ENCODE measurements around the gene OTX2.

OTX2 gene

DNA sequence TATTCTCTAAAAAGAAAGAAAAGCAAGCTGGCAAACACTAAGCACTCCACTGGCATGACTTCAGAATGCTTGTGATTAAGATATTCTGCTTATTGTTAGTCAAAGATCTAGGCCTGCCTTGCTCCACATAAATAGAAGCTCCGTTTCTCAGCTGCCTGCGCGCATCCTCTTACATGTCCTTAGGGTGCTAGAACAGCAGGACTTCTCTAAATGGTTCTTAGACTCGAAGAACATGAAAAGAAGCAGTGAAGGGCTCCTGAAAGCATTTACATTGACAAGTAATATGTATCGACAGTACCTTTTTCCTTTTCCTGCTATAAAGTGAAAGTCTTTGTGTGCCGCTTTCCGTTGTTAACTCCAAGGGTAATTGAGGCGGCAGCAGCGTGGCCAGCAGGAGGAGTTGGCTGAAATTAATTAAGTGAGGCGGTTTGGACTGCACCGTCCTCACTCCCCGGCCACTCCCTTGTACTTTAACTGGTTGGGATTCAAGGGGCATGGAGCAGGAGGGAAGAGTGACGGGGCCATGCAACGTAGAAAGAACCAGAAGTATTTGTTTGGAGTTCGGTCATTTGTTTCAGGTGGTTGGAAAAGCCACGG lies 34.2 kb upstream of the OTX2 start:
- DNase-seq (ENCODE audit: low read depth): no peak
- H3K4me3 ChIP-seq (ENCODE audit: low read length): no peak overlapping the region
- TF ChIP-seq, protein P1, sequence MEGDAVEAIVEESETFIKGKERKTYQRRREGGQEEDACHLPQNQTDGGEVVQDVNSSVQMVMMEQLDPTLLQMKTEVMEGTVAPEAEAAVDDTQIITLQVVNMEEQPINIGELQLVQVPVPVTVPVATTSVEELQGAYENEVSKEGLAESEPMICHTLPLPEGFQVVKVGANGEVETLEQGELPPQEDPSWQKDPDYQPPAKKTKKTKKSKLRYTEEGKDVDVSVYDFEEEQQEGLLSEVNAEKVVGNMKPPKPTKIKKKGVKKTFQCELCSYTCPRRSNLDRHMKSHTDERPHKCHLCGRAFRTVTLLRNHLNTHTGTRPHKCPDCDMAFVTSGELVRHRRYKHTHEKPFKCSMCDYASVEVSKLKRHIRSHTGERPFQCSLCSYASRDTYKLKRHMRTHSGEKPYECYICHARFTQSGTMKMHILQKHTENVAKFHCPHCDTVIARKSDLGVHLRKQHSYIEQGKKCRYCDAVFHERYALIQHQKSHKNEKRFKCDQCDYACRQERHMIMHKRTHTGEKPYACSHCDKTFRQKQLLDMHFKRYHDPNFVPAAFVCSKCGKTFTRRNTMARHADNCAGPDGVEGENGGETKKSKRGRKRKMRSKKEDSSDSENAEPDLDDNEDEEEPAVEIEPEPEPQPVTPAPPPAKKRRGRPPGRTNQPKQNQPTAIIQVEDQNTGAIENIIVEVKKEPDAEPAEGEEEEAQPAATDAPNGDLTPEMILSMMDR (conservative IDR thresholded peaks at IDR 0.05; ENCODE audit: low read length): no peak

DNA sequence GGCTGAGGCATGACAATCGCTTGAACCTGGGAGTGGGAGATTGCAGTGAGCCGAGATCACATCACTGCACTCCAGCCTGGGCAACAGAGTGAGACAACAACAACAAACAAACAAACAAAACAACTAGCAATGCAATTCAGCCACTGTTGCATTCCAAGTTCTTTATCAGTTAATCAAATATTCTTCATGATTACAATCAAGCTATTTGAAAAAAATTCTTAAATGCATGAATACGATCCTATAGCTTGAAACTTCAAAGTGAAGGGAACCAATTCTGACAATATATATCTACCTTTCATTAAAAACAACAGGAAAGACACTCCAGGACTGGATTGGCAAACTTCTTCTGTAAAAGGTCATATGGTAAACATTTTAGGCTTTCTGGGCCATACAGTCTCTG lies 31.3 kb upstream of the OTX2 start:
- H3K4me3 ChIP-seq (ENCODE audit: low read length): no peak overlapping the region
- TF ChIP-seq, protein P1 (conservative IDR thresholded peaks at IDR 0.05; ENCODE audit: low read length): no peak
- no peak for DNase-seq (ENCODE audit: low read depth)

DNA sequence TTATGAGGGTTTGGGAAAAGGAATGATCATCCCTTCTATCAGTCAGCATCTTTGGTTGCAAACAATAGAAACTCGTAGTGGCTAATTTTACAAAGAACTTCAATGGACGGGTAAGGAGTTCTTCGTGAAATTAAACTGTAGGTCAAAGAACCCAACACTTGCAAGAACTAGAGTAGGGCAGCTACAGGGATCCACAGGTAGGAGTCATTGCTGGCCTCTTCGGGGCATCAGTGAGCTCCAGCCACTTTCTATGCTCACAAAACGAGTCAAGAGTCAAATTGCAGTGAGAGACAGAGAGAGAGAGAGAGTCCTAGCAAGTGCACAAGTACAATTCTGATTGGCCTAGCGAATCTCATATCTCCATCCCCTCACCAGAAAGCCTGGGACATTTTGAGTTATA lies 29.9 kb upstream of the OTX2 start:
- no peak overlapping the region for H3K4me3 ChIP-seq (ENCODE audit: low read length)
- DNase-seq (ENCODE audit: low read depth): no peak
- TF ChIP-seq, protein P1 (conservative IDR thresholded peaks at IDR 0.05; ENCODE audit: low read length): no peak

DNA sequence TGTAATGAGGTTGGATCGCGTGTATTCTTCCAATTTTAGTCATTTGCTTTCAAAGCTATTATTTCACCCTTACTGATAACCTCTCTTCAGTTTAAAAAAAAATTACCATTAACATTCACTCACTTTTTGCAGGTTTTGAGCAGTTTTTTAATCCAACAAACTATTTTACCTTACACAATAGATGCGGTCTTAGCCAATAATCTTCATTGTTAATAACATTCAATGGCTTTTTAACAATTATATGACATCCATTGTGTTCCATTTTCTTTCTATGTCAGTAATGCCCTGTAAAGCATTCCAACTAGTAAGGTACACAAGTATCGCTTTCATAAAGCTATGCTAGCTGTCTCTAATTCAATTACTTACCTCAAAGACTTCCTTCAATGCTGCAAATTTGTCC lies 18.9 kb upstream of the OTX2 start:
- no peak for DNase-seq (ENCODE audit: low read depth)
- H3K4me3 ChIP-seq (ENCODE audit: low read length): no peak overlapping the region
- TF ChIP-seq, protein P1 (conservative IDR thresholded peaks at IDR 0.05; ENCODE audit: low read length): no peak

DNA sequence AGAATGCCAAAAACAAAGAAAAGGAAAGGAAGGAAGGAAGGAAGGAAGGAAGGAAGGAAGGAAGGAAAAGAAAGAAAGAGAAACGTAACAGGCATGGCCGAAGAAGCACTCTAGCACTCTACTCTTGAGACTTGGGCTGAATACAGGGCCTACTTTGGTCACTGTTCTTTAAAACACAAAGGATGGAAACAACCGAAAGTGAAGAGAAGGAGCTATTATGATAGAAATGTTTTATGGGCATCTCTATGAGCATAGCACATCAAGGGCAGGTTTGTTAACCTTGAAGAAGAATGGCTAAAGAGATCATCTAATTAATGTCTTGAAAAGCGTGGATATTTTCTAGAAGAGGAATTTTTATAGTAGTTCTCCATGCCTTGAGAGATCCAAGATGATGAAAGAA lies 15.9 kb upstream of the OTX2 start:
- no peak overlapping the region for H3K4me3 ChIP-seq (ENCODE audit: low read length)
- TF ChIP-seq, protein P1 (conservative IDR thresholded peaks at IDR 0.05; ENCODE audit: low read length): no peak
- no peak for DNase-seq (ENCODE audit: low read depth)

DNA sequence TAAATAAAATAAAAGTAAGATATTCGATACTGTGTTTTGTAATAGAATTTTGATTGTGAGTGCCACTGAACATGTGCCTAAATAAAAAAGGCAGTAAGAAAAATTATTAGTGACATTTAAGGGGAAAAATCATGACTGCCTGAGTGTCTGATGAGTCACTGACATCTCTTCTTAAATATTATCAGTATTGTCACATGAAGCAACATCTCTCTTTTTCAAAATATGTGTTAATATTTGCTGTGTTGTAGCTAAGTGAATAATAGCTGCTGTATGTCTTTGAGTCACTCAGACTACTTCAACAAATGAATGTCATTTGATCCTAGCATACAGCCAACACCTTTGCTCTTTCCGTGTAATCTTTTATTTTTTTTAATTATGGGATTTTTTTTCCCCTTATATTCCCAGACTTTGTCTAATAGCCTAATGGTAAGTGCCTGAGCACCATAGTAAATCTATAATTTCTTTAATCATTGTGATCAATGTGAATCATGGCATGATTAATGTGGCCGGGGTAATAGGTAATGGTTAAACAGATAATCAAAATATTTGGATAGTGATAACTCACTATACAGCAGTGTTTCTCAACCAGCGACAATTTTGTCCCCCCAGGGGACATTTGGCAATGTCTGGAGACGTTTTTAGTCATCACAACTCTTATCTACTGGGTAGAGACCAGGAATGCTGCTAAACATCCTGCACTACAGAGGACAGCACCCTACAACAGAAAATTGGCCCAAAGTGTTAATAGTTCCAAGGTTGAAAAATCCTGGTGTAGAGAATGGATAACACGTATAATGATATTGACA lies 11.7 kb upstream of the OTX2 start:
- DNase-seq (ENCODE audit: low read depth): no peak
- TF ChIP-seq, protein P1 (conservative IDR thresholded peaks at IDR 0.05; ENCODE audit: low read length): no peak
- no peak overlapping the region for H3K4me3 ChIP-seq (ENCODE audit: low read length)

DNA sequence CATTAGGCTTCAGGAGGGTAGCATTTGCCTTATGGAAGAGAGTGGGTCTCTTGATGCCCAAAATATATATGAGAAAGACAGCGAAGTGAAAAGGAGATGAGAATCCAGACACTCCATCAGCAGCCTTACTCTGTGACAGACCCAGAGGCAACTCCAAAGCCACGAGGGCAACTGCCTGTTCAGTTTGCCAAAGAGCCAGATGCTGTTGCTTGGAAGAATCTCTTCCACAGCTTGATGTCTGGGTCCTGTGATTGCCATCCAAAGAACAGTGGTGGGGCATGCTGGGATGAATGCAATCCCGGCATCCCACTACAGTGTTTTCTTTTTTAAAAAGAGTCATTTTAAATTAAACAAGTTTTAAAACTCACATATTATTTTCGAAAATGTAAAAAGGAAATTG lies 10.9 kb upstream of the OTX2 start:
- H3K4me3 ChIP-seq (ENCODE audit: low read length): no peak overlapping the region
- TF ChIP-seq, protein P1 (conservative IDR thresholded peaks at IDR 0.05; ENCODE audit: low read length): no peak
- DNase-seq (ENCODE audit: low read depth): no peak
